Fibroblast of lung (primary cell): ENCODE results near the gene TRPT1. TPM values are rescaled to one million over a fixed set of nuclear protein-coding genes. Genes with fewer than 3 reads are reported as not detected.

Experiments used
- DNase-seq, 2 donors: peaks; one replicate each; pipeline versions ENCODE4 v3.0.0 to v3.0.0-alpha.2; 2010; ENCODE audit warnings: low read depth in 2 of 2
- H2AFZ ChIP-seq: 2 replicates; pipeline ENCODE4 v1.5.1; 2012; ENCODE audit warnings: low read length, control low read depth, inconsistent platforms
- H3K27ac ChIP-seq: 2 replicates; pipeline ENCODE4 v1.5.1; 2011; ENCODE audit warnings: low read length, control low read depth; ENCODE audit not compliant: insufficient read depth
- H3K27me3 ChIP-seq: 2 replicates; pipeline ENCODE4 v1.5.1; 2011; ENCODE audit warnings: mild to moderate bottlenecking, low read length; ENCODE audit not compliant: control insufficient read depth, insufficient read depth
- H3K36me3 ChIP-seq: 2 replicates; pipeline ENCODE4 v1.5.1; 2011; ENCODE audit warnings: low read length; ENCODE audit not compliant: control insufficient read depth, insufficient read depth
- H3K4me1 ChIP-seq: 2 replicates; pipeline ENCODE4 v1.5.1; 2011; ENCODE audit warnings: low read length; ENCODE audit not compliant: control insufficient read depth, insufficient read depth; ENCODE audit errors: extremely low read depth
- H3K4me2 ChIP-seq: 2 replicates; pipeline ENCODE4 v1.5.1; 2011; ENCODE audit warnings: low read length, control low read depth; ENCODE audit not compliant: insufficient read depth; ENCODE audit errors: extremely low read depth
- H3K4me3 ChIP-seq, 4 experiments: fragments of 200-600 bp in 1 of 4; sonication (generic) in 1 of 4; replicated peaks in 1 of 4; 2 replicates each; pipeline ENCODE4 v1.5.1; 2011 to 2016; ENCODE audit warnings: low read length in 4 of 4, low read depth in 3 of 4, mild to moderate bottlenecking in 3 of 4, control low read depth in 2 of 4, inconsistent platforms in 1 of 4, mixed read lengths in 1 of 4; ENCODE audit not compliant: insufficient read depth in 1 of 4; ENCODE audit errors: control extremely low read depth in 1 of 4
- H3K79me2 ChIP-seq: 2 replicates; pipeline ENCODE4 v1.5.1; 2012; ENCODE audit warnings: mild to moderate bottlenecking, low read length, inconsistent platforms; ENCODE audit not compliant: control insufficient read depth, insufficient read depth
- H3K9ac ChIP-seq: 2 replicates; pipeline ENCODE4 v1.5.1; 2011; ENCODE audit warnings: mild to moderate bottlenecking, low read length, control low read depth; ENCODE audit not compliant: insufficient read depth
- H3K9me3 ChIP-seq: 2 replicates; pipeline ENCODE4 v1.5.1; 2012; ENCODE audit warnings: low read depth, low read length; ENCODE audit not compliant: control insufficient read depth, insufficient read depth
- H4K20me1 ChIP-seq: 2 replicates; pipeline ENCODE4 v1.5.1; 2011; ENCODE audit warnings: low read length; ENCODE audit not compliant: control insufficient read depth, insufficient read depth; ENCODE audit errors: extremely low read depth
- CTCF ChIP-seq, 2 donors: IDR thresholded peaks in 1 of 2; conservative IDR thresholded peaks in 1 of 2; 1 replicate in 1 of 2; 2 replicates in 1 of 2; pipeline ENCODE4 v1.5.1; 2011 to 2012; ENCODE audit warnings: low read length in 2 of 2, control low read depth in 1 of 2, inconsistent platforms in 1 of 2, low read depth in 1 of 2, mild to moderate bottlenecking in 1 of 2
- EZH2 ChIP-seq: IDR thresholded peaks from 2 replicates; pipeline ENCODE4 v1.5.1; 2012; ENCODE audit warnings: low read length, control low read depth, mild to moderate bottlenecking; ENCODE audit errors: missing control alignments
- polyA plus RNA-seq, 2 donors: library from polyadenylated mRNA; depleted of rRNA in 1 of 2; stranded (reverse) in 1 of 2; unstranded in 1 of 2; fragments of >200 nt; gene quantifications; 2 replicates each; pipeline ENCODE4 v1.2.1, GENCODE V29; 2011 to 2012; ENCODE audit warnings: missing spikeins in 1 of 2
- total RNA-seq: library from RNA; depleted of rRNA; stranded (reverse); fragments of >200 nt; gene quantifications from 2 replicates; pipeline ENCODE4 v1.2.1, GENCODE V29; 2014

The TRPT1 gene
- total and polyA plus RNA-seq, 2 donors (not counting 1 experiment from before 2014, with no cell fraction given), result 20.5 to 41.5 TPM

DNA sequence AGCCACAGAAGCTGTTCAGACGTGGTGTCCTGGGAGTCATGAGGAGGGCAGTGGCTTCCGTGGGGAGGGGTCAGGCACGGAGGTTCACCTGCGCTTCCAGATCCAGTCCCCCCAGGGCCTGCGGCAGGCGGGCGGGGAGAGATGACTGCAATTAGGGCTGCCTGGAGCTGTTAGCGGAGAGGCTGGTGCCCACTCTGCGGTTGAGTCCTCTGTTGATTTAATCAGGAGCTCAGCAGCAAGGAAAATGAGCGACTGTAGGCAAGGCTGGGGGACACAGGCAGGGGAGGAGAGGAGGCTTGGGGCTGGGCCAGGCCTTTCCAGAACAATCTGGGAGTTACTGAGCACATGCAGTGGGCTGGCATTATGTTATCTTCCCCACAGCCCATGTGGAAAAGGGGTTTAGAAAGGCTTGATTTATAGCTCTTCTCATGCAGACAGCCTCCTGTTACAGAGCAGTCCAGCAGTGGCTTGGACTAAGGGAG is 38.4 kb upstream of the TRPT1 start:
- no peak overlapping the region for H2AFZ ChIP-seq
- no peak overlapping the region for H3K4me2 ChIP-seq
- no peak for DNase-seq
- H3K9ac ChIP-seq, result no peak overlapping the region
- H3K79me2 ChIP-seq, result no peaks in the 10 kb centered on the region
- no peak overlapping the region for H3K27ac ChIP-seq
- H3K4me3 ChIP-seq, result no peak overlapping the region
- H3K4me1 ChIP-seq, result peaks cover 17% of the 10 kb centered on the region
- H3K36me3 ChIP-seq, result peaks cover 41% of the 10 kb centered on the region
- no peaks in the 10 kb centered on the region for H4K20me1 ChIP-seq
- H3K27me3 ChIP-seq, result no peaks in the 10 kb centered on the region
- TF ChIP-seq EZH2 (no peak), CTCF (conservative IDR thresholded peaks at IDR 0.05 in 1 of 2, IDR thresholded peaks at IDR 0.05 in 1 of 2; ENCODE audit: low read depth in 1 of 2, low read length in 2 of 2) (no peak)
- no peaks in the 10 kb centered on the region for H3K9me3 ChIP-seq

DNA sequence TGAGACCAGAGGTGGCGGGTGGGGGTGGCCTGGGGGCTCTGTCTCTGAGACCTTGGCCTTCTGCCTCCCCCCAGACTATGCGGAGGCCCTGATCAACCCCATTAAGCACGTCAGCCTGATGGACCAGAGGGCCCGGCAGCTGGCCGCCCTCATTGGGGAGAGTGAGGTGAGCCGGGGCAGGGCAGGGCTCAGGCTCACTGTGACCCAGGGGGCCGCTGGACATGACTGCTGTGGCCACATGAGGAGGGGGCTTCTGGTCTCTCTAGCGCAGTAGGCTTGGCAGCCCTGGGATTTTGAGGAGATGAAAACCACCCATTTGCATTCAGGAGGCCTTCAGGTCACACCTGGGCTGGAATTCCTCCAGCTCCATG is 37.9 kb upstream of the TRPT1 start:
- no peak for DNase-seq
- Histone ChIP-seq H4K20me1 (no peaks in the 10 kb centered on the region), H3K4me3 (no peak overlapping the region), H2AFZ (no peak overlapping the region), H3K36me3 (peaks cover 44% of the 10 kb centered on the region), H3K27me3 (no peaks in the 10 kb centered on the region), H3K27ac (no peak overlapping the region), H3K4me1 (peaks cover 16% of the 10 kb centered on the region), H3K79me2 (no peaks in the 10 kb centered on the region), H3K4me2 (no peak overlapping the region), H3K9me3 (no peaks in the 10 kb centered on the region), H3K9ac (no peak overlapping the region)
- TF ChIP-seq EZH2 (no peak), CTCF (conservative IDR thresholded peaks at IDR 0.05 in 1 of 2, IDR thresholded peaks at IDR 0.05 in 1 of 2; ENCODE audit: low read depth in 1 of 2, low read length in 2 of 2) (no peak)

DNA sequence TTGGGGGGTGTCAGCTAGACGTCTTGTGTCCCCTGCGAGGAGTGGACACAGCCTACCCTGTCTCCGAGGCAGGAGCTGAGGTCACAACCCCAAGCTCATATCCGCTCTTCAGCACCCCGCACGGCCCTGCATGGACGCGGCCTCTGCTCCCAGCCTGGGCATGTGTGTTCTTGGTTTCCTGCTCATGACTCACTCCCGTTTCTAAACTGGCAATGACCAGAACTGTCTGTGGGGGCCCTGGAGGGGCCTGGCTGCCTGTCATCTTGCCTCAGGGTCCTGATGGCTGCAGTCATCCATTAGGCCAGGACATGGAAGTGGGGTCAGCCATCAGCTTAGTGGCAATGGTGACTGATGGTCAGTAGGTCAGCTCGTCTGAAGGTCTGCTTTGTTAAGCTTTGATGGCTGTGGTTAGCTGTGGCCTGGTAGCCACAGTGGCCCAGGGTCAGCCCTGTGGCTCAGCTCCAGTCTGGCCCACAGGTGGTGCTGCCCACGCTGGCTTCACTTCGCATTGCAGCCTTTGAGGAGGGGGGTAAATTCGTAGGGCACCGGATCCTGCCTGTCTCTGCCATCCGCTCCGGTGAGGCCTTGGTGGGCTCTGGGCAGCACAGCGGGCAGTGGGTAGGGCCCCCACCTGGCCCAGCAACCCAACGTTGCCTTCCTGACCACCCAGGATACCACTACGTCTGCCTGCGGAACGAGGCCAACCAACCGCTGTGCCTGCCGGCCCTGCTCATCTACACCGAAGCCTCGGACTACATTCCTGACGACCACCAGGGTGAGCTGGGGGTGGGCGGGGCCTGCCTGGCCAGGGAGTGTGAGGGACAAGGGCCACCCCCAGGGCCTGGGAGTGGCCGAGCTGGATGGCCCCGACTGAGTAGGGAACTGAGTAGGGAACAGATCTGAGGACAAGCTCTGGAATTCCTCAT is 37.3 kb upstream of the TRPT1 start:
- DNase-seq, result peak; percentile 56 to 70
- Histone ChIP-seq H3K27ac (no peak overlapping the region), H3K4me2 (no peak overlapping the region), H3K27me3 (no peaks in the 10 kb centered on the region), H3K4me1 (peaks cover 9% of the 10 kb centered on the region), H3K36me3 (peaks cover 51% of the 10 kb centered on the region), H4K20me1 (no peaks in the 10 kb centered on the region), H3K9me3 (no peaks in the 10 kb centered on the region), H2AFZ (no peak overlapping the region), H3K79me2 (no peaks in the 10 kb centered on the region), H3K4me3 (no peak overlapping the region), H3K9ac (no peak overlapping the region)
- no peak for TF ChIP-seq EZH2
